OCI-LY1 (cell line): ENCODE results near the gene FANCG.

Experiments used
- H2AFZ ChIP-seq: fragments of 200-600 bp; sonication (generic), shearing (Covaris generic); 2 replicates; pipeline ENCODE4 v1.6.0; 2014; ENCODE audit warnings: antibody characterized with exemption, mild to moderate bottlenecking, low read length
- H3F3A ChIP-seq: fragments of 200-600 bp; sonication (generic), shearing (Covaris generic); 2 replicates; pipeline ENCODE4 v1.6.0; 2014; ENCODE audit warnings: mild to moderate bottlenecking, antibody characterized with exemption, low read length, moderate library complexity; ENCODE audit not compliant: insufficient read depth
- H3K27ac ChIP-seq: fragments of 200-600 bp; sonication (generic); 2 replicates; pipeline ENCODE4 v1.5.1; 2014; ENCODE audit warnings: low read length, mixed run types, mild to moderate bottlenecking, low read depth; ENCODE audit not compliant: poor library complexity, severe bottlenecking
- H3K27me3 ChIP-seq: fragments of 200-600 bp; sonication (generic); 2 replicates; pipeline ENCODE4 v1.6.0; 2014; ENCODE audit warnings: antibody characterized with exemption, mild to moderate bottlenecking, low read length, moderate library complexity; ENCODE audit not compliant: insufficient read depth
- H3K36me3 ChIP-seq: fragments of 200-600 bp; sonication (generic); 2 replicates; pipeline ENCODE4 v1.6.1; 2014; ENCODE audit warnings: mild to moderate bottlenecking, antibody characterized with exemption, low read length, moderate library complexity, mixed read lengths; ENCODE audit not compliant: insufficient read depth
- H3K4me1 ChIP-seq: fragments of 200-600 bp; sonication (generic); 2 replicates; pipeline ENCODE4 v1.5.1; 2014; ENCODE audit warnings: mild to moderate bottlenecking, low read length, moderate library complexity; ENCODE audit not compliant: insufficient read depth, severe bottlenecking
- H3K4me2 ChIP-seq: fragments of 200-600 bp; sonication (generic), shearing (Covaris generic); 2 replicates; pipeline ENCODE4 v1.6.1; 2014; ENCODE audit warnings: low read length
- H3K4me3 ChIP-seq: fragments of 200-600 bp; sonication (generic); 2 replicates; pipeline ENCODE4 v1.5.1; 2014; ENCODE audit warnings: low read length, low read depth, mild to moderate bottlenecking, mixed read lengths; ENCODE audit not compliant: poor library complexity, severe bottlenecking
- H3K79me2 ChIP-seq: fragments of 200-600 bp; shearing (Covaris generic); 2 replicates; pipeline ENCODE4 v1.6.1; 2016; ENCODE audit warnings: mixed run types, low read length, mixed read lengths; ENCODE audit not compliant: insufficient read depth
- H3K9ac ChIP-seq: fragments of 200-600 bp; sonication (generic), shearing (Covaris generic); 2 replicates; pipeline ENCODE4 v1.6.1; 2014; ENCODE audit warnings: mild to moderate bottlenecking, low read length, mixed read lengths
- H3K9me2 ChIP-seq: fragments of 200-600 bp; sonication (generic), shearing (Covaris generic); 2 replicates; pipeline ENCODE4 v1.6.1; 2014; ENCODE audit warnings: low read depth, mild to moderate bottlenecking, low read length, mixed read lengths
- H3K9me3 ChIP-seq: fragments of 200-600 bp; shearing (Covaris generic); 2 replicates; pipeline ENCODE4 v1.6.1; 2014; ENCODE audit warnings: low read length, mixed read lengths
- H4K20me1 ChIP-seq: fragments of 200-600 bp; sonication (generic), shearing (Covaris generic); 2 replicates; pipeline ENCODE4 v1.6.0; 2016; ENCODE audit warnings: mild to moderate bottlenecking, low read length; ENCODE audit not compliant: insufficient read depth
- CTCF ChIP-seq: fragments of 200-600 bp; sonication (generic), shearing (Covaris generic); IDR thresholded peaks from 2 replicates; pipeline ENCODE4 v1.5.1; 2017; ENCODE audit warnings: mild to moderate bottlenecking, antibody characterized with exemption, low read length, moderate library complexity, mixed read lengths
- EZH2 ChIP-seq: fragments of 200-600 bp; sonication (generic), shearing (Covaris generic); IDR thresholded peaks from 2 replicates; pipeline ENCODE4 v1.8.0; 2017; ENCODE audit warnings: borderline replicate concordance, mixed run types, mild to moderate bottlenecking, antibody characterized with exemption, low read length, moderate library complexity, mixed read lengths

Gene FANCG

GRCh38 chr9:35070823-35071813 lies 8.6 kb downstream of the FANCG start:
- H3K27me3 ChIP-seq = no peaks in the 10 kb centered on the region
- H3K36me3 ChIP-seq = peaks cover 72% of the 10 kb centered on the region
- H4K20me1 ChIP-seq = no peaks in the 10 kb centered on the region
- H3K9me2 ChIP-seq = no peaks in the 10 kb centered on the region
- peak overlapping the region; percentile 90 for H3K4me2 ChIP-seq
- TF ChIP-seq EZH2 (no peak), CTCF (no peak)
- peak overlapping the region; percentile 95 for H3K9ac ChIP-seq
- no peaks in the 10 kb centered on the region for H3K9me3 ChIP-seq
- H3F3A ChIP-seq = no peaks in the 10 kb centered on the region
- H2AFZ ChIP-seq = no peak overlapping the region
- H3K27ac ChIP-seq = peak overlapping the region; percentile 89
- peaks cover 43% of the 10 kb centered on the region for H3K79me2 ChIP-seq
- H3K4me1 ChIP-seq = peaks cover 25% of the 10 kb centered on the region
- peak overlapping the region; percentile 87 for H3K4me3 ChIP-seq

GRCh38 chr9:35069020-35069419 lies 10.7 kb downstream of the FANCG start:
- Histone ChIP-seq H3K27me3 (no peaks in the 10 kb centered on the region), H3K79me2 (peaks cover 43% of the 10 kb centered on the region), H3K9ac (no peak overlapping the region), H3K4me3 (no peak overlapping the region), H3K36me3 (peaks cover 74% of the 10 kb centered on the region), H3K27ac (no peak overlapping the region), H3K4me1 (peaks cover 25% of the 10 kb centered on the region), H2AFZ (no peak overlapping the region), H3K9me3 (no peaks in the 10 kb centered on the region), H4K20me1 (no peaks in the 10 kb centered on the region), H3K9me2 (no peaks in the 10 kb centered on the region), H3K4me2 (no peak overlapping the region; the same call in 1 of the 2 replicates), H3F3A (no peaks in the 10 kb centered on the region)
- TF ChIP-seq CTCF (no peak), EZH2 (no peak)

GRCh38 chr9:35067056-35067455 lies 12.7 kb downstream of the FANCG start:
- peaks cover 43% of the 10 kb centered on the region for H3K79me2 ChIP-seq
- no peaks in the 10 kb centered on the region for H3F3A ChIP-seq
- H3K4me3 ChIP-seq = no peak overlapping the region
- H3K36me3 ChIP-seq = peaks cover 85% of the 10 kb centered on the region
- no peak overlapping the region for H2AFZ ChIP-seq
- no peak overlapping the region for H3K27ac ChIP-seq
- no peak overlapping the region for H3K4me2 ChIP-seq
- H3K4me1 ChIP-seq = peaks cover 20% of the 10 kb centered on the region
- no peaks in the 10 kb centered on the region for H3K9me3 ChIP-seq
- H4K20me1 ChIP-seq = no peaks in the 10 kb centered on the region; the same call in 1 of the 2 replicates
- no peaks in the 10 kb centered on the region for H3K27me3 ChIP-seq
- TF ChIP-seq EZH2 = no peak
- TF ChIP-seq CTCF = no peak
- H3K9me2 ChIP-seq = no peaks in the 10 kb centered on the region
- H3K9ac ChIP-seq = no peak overlapping the region
